GM19099 (cell line): ENCODE data around the gene MAP3K2.

Source experiments
- POLR2A ChIP-seq: IDR thresholded peaks from 3 replicates; pipeline ENCODE4 v1.6.1; 2011; ENCODE audit warnings: low read depth; ENCODE audit not compliant: insufficient read length; ENCODE audit errors: extremely low read depth

The MAP3K2 gene, protein sequence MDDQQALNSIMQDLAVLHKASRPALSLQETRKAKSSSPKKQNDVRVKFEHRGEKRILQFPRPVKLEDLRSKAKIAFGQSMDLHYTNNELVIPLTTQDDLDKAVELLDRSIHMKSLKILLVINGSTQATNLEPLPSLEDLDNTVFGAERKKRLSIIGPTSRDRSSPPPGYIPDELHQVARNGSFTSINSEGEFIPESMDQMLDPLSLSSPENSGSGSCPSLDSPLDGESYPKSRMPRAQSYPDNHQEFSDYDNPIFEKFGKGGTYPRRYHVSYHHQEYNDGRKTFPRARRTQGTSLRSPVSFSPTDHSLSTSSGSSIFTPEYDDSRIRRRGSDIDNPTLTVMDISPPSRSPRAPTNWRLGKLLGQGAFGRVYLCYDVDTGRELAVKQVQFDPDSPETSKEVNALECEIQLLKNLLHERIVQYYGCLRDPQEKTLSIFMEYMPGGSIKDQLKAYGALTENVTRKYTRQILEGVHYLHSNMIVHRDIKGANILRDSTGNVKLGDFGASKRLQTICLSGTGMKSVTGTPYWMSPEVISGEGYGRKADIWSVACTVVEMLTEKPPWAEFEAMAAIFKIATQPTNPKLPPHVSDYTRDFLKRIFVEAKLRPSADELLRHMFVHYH

DNA sequence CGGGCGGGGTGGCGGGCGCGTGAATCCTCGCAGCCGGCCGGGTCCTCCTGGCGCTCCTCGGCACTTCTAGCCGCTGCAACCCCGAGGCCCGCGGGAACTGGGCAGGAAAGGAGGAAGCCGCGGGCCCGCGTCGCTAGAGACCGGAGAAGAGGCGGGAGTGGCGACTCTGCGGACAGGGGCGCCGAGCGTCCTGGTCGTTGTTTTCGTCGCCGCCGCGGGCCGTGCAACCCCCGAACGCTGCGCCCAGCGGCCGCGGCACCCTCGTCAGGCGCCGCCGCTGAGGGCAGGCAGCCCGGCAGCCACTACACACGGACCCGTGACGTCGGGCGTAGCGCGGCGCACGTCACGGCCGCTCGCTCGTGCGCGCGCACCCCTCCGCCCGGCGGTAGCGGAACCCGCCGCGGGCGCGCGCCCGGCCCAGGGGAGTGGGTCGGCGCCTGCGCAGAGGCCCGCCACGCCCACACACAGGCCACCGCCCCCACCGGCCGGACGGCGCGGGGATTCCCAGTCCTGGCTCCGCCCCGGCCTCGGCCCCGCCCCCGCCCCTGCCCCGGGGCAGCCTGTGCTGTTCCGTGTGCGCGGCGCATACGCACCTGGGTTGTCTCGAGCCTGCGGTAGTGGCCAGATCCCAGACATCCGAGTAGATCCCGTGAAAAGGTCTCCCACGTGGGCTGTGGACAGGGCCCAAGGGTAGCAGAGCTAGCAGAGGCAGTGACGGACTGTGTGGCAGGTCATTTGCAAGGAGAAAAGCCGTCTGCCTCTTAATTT is at the start of gene MAP3K2:
Gene MAP3K2 (minus strand): TSS at position 321 of the 768 bp plus-strand sequence. CDS start 44,846 bp downstream, outside the sequence.
- TF ChIP-seq POLR2A: peak; percentile 87

DNA sequence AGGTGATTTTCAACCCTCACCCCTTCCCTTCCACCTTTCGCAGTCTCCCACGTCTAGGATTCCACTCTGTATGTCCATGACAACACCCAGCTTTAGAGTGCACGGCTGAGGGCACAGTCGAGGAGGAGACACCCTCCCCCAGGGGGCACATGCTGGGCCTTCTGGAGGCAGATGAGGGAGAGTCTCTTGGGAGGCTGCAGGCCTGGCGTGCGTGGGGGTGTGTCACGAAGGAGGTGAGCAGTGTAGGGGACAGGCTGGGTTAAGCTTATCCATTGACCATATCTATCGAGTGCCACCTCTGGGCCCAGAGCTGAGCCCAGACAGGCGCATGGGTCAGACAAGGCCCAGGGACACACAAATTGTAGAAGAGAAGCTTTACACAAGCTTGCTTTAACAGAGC is 49.3 kb upstream of the MAP3K2 start:
- no peak for TF ChIP-seq POLR2A

DNA sequence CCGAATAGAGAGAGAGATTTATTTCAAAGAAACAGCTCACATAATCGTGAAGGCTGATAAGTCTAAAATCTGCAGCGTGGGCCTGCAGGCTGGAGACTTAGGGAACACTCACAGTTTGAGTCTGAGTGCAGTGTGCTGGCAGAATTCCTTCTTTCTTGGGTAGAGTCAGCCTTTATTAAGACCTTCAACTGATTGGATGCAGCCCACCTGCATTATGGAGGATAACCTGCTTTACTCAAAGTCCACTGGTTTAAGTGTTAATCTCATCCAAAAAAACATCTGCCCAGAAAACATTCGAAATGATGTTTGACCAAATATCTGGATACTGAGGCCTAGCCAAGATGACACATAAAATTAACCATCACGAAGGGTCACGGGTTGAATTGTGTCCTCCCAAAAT is 46.7 kb upstream of the MAP3K2 start:
- no peak for TF ChIP-seq POLR2A

DNA sequence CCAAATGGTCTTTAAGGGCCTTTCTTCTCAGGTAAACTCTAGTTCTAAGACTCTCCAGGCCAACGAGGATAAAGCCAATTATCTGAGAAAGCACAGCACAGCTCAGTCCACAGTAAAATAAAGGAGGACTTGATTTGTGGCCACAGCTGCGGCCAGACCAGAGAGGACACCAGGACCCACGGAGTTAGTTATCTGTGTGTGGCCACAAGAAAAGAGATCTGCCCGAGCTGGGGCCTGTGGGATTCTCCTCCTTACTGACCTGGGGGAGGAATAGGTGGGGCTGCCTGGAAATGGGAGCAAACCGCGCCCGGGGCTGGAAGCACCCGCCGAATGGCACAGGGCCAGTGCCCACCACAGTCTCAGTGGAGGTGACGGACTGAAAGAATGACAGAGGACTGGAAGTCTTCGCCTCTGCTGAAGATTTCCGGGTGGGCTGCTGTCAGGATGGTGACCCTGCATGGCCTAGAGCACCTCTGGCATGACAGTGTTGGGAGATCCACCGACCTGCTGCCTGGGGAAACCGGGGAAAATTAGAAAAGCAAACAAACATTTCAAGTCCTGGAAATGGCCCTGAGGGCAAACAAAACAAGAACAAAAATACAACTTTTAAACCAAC is 43.7 kb upstream of the MAP3K2 start:
- TF ChIP-seq POLR2A: no peak

DNA sequence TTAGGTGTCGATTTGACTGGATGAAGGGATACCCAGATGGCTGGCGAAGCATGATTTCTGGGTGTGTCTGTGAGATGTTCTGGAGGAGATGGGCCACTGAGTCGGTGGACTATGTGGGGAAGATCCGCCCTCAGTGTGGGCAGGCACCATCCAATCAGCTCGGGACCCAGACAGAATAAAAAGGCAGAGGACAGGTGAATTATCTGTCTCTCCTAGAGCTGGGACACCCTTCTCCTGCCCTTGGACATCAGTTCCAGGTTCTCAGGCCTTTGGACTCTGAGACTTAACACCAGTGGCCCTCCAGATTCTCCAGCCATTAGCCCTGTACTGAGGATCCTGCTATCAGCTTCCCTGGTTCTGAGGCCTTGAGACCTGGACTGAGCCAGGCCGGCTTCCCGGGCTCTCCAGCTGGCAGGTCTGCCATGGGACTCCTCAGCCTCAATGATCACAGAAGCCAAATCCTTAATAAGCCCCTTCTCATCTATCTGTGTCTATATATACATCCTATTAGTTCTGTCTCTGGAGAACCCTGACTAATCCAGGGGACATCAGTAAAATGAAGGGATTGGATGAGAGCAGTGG is 42.2 kb upstream of the MAP3K2 start:
- TF ChIP-seq POLR2A: no peak

DNA sequence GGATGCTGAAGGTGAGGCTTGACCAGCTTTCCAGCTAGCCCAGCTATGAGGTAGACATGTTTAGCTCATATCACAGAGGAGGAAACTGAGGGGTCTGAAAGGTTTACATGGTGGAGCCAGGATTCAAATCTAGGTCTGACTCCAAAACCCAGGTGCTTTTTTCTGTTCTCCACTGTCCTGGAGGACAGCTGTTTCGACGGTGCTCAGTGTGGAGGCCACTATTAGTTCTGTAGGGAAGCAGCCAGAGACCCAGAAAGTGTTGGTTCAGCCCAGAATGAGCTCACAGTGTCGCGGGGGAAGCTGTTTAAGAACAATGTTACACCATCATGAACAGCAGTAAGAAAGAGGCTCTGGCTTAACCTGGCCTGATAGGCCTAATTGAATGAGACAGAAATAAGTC is 41.5 kb upstream of the MAP3K2 start:
- TF ChIP-seq POLR2A: no peak

DNA sequence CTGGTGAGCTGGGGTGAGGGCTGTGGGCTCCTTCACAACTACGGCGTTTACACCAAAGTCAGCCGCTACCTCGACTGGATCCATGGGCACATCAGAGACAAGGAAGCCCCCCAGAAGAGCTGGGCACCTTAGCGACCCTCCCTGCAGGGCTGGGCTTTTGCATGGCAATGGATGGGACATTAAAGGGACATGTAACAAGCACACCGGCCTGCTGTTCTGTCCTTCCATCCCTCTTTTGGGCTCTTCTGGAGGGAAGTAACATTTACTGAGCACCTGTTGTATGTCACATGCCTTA is 41.0 kb upstream of the MAP3K2 start:
- no peak for TF ChIP-seq POLR2A

DNA sequence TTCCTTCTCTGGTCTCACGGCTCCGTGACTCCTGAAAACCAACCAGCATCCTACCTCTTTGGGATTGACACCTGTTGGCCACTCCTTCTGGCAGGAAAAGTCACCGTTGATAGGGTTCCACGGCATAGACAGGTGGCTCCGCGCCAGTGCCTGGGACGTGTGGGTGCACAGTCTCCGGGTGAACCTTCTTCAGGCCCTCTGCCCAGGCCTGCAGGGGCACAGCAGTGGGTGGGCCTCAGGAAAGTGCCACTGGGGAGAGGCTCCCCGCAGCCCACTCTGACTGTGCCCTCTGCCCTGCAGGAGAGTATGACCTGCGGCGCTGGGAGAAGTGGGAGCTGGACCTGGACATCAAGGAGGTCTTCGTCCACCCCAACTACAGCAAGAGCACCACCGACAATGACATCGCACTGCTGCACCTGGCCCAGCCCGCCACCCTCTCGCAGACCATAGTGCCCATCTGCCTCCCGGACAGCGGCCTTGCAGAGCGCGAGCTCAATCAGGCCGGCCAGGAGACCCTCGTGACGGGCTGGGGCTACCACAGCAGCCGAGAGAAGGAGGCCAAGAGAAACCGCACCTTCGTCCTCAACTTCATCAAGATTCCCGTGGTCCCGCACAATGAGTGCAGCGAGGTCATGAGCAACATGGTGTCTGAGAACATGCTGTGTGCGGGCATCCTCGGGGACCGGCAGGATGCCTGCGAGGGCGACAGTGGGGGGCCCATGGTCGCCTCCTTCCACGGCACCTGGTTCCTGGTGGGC is 40.5 kb upstream of the MAP3K2 start:
- no peak for TF ChIP-seq POLR2A

DNA sequence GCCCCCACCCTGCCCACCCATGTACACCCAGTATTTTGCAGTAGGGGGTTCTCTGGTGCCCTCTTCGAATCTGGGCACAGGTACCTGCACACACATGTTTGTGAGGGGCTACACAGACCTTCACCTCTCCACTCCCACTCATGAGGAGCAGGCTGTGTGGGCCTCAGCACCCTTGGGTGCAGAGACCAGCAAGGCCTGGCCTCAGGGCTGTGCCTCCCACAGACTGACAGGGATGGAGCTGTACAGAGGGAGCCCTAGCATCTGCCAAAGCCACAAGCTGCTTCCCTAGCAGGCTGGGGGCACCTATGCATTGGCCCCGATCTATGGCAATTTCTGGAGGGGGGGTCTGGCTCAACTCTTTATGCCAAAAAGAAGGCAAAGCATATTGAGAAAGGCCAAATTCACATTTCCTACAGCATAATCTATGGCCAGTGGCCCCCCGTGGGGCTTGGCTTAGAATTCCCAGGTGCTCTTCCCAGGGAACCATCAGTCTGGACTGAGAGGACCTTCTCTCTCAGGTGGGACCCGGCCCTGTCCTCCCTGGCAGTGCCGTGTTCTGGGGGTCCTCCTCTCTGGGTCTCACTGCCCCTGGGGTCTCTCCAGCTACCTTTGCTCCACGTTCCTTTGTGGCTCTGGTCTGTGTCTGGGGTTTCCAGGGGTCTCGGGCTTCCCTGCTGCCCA is 39.7 kb upstream of the MAP3K2 start:
- TF ChIP-seq POLR2A: no peak

DNA sequence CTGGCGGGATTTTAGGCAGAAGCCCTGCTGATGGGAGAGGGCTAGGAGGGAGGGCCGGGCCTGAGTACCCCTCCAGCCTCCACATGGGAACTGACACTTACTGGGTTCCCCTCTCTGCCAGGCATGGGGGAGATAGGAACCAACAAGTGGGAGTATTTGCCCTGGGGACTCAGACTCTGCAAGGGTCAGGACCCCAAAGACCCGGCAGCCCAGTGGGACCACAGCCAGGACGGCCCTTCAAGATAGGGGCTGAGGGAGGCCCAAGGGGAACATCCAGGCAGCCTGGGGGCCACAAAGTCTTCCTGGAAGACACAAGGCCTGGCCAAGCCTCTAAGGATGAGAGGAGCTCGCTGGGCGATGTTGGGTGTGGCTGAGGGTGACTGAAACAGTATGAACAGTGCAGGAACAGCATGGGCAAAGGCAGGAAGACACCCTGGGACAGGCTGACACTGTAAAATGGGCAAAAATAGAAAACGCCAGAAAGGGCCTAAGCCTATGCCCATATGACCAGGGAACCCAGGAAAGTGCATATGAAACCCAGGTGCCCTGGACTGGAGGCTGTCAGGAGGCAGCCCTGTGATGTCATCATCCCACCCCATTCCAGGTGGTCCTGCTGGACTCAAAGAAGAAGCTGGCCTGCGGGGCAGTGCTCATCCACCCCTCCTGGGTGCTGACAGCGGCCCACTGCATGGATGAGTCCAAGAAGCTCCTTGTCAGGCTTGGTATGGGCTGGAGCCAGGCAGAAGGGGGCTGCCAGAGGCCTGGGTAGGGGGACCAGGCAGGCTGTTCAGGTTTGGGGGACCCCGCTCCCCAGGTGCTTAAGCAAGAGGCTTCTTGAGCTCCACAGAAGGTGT is 39.0 kb upstream of the MAP3K2 start:
- no peak for TF ChIP-seq POLR2A

DNA sequence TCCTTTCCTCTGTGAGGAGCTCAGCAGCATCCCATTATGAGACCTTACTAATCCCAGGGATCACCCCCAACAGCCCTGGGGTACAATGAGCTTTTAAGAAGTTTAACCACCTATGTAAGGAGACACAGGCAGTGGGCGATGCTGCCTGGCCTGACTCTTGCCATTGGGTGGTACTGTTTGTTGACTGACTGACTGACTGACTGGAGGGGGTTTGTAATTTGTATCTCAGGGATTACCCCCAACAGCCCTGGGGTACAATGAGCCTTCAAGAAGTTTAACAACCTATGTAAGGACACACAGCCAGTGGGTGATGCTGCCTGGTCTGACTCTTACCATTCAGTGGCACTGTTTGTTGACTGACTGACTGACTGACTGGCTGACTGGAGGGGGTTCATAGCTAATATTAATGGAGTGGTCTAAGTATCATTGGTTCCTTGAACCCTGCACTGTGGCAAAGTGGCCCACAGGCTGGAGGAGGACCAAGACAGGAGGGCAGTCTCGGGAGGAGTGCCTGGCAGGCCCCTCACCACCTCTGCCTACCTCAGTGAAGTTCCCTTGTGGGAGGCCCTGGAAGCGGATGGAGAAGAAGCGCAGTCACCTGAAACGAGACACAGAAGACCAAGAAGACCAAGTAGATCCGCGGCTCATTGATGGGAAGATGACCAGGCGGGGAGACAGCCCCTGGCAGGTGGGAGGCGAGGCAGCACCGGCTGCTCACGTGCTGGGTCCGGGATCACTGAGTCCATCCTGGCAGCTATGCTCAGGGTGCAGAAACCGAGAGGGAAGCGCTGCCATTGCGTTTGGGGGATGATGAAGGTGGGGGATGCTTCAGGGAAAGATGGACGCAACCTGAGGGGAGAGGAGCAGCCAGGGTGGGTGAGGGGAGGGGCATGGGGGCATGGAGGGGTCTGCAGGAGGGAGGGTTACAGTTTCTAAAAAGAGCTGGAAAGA is 38.0 kb upstream of the MAP3K2 start:
- TF ChIP-seq POLR2A: no peak
